ENCODE measurements around the gene KRTAP4-16.
"Not testable (repeated sequence)": the region's sequence is repeated elsewhere in the genome, so short reads cannot be mapped to it uniquely, and the experiment has no call there.

Gene KRTAP4-16

GRCh38 chr17:41098042-41098441, 4.0 kb downstream of the KRTAP4-16 start, which contains the start of gene KRTAP4-8:
Gene KRTAP4-8, minus strand, starts transcription at chr17:41098142. Its CDS starts 58 bp downstream, at chr17:41098084.
- no peak within 1 kb of the TSS for H3K27ac ChIP-seq (ENCODE audit: low read depth, low read length)
- H2BK5ac ChIP-seq (ENCODE audit: low read length), result no peak within 1 kb of the TSS
- no peak within 1 kb of the TSS for H2AK5ac ChIP-seq (ENCODE audit: low read length)
- no peak for DNase-seq
- H3K4ac ChIP-seq (ENCODE audit: low read depth, low read length), result no peak within 1 kb of the TSS
- H3K56ac ChIP-seq (ENCODE audit: low read length), result no peak within 1 kb of the TSS
- H4K8ac ChIP-seq (ENCODE audit: low read depth, low read length), result no peak within 1 kb of the TSS
- no peak within 1 kb of the TSS for H2BK15ac ChIP-seq (replicated peaks; ENCODE audit: low read depth)
- WGBS (ENCODE audit: extremely low coverage, insufficient coverage, low lambda C conversion rate), result no CpG with 5 or more reads among the region's 4 CpGs
- no peak within 1 kb of the TSS for H3K9ac ChIP-seq (ENCODE audit: low read length)
- no peak within 1 kb of the TSS for H4K5ac ChIP-seq (ENCODE audit: low read length)
- no peak within 1 kb of the TSS for H3K23ac ChIP-seq (ENCODE audit: low read length)
- H3K18ac ChIP-seq (ENCODE audit: low read length), result no peak within 1 kb of the TSS
- no peaks in the 10 kb centered on the region for H3K79me2 ChIP-seq (ENCODE audit: control insufficient read depth, insufficient read depth, low read length)
- H3K4me3 ChIP-seq (ENCODE audit: low read length), result no peak within 1 kb of the TSS
- H2BK120ac ChIP-seq (ENCODE audit: low read depth, low read length), result no peak within 1 kb of the TSS
- H3K4me1 ChIP-seq (ENCODE audit: control insufficient read depth, low read depth, low read length), result no peaks in the 10 kb centered on the region
- no peaks in the 10 kb centered on the region for H3K36me3 ChIP-seq (ENCODE audit: control insufficient read depth, insufficient read depth, low read length)
- no peaks in the 10 kb centered on the region for H3K27me3 ChIP-seq (ENCODE audit: insufficient read depth, low read length, poor library complexity)
- H3K79me1 ChIP-seq (ENCODE audit: low read length), result no peaks in the 10 kb centered on the region
- H3K4me2 ChIP-seq (ENCODE audit: low read length), result no peak within 1 kb of the TSS

- Histone ChIP-seq H3K79me2 (ENCODE audit: control insufficient read depth, insufficient read depth, low read length) (no peaks in the 10 kb centered on the region), H3K4me2 (ENCODE audit: low read length) (no peak overlapping the region), H3K4ac (ENCODE audit: low read depth, low read length) (no peak overlapping the region), H3K9ac (ENCODE audit: low read length) (no peak overlapping the region), H3K4me3 (ENCODE audit: low read length) (no peak overlapping the region), H3K36me3 (ENCODE audit: control insufficient read depth, insufficient read depth, low read length) (no peaks in the 10 kb centered on the region), H3K56ac (ENCODE audit: low read length) (no peak overlapping the region), H2BK120ac (ENCODE audit: low read depth, low read length) (no peak overlapping the region), H3K18ac (ENCODE audit: low read length) (no peak overlapping the region), H2BK15ac (replicated peaks; ENCODE audit: low read depth) (no peak overlapping the region), H2BK5ac (ENCODE audit: low read length) (no peak overlapping the region), H3K27ac (ENCODE audit: low read depth, low read length) (no peak overlapping the region), H3K79me1 (ENCODE audit: low read length) (no peaks in the 10 kb centered on the region), H4K5ac (ENCODE audit: low read length) (no peak overlapping the region), H3K23ac (ENCODE audit: low read length) (no peak overlapping the region), H2AK5ac (ENCODE audit: low read length) (no peak overlapping the region), H4K8ac (ENCODE audit: low read depth, low read length) (no peak overlapping the region), H3K27me3 (ENCODE audit: insufficient read depth, low read length, poor library complexity) (no peaks in the 10 kb centered on the region), H3K4me1 (ENCODE audit: control insufficient read depth, low read depth, low read length) (no peaks in the 10 kb centered on the region)
- WGBS (ENCODE audit: extremely low coverage, insufficient coverage, low lambda C conversion rate), result no CpG with 5 or more reads among the region's 7 CpGs
- no peak for DNase-seq
Measured at GRCh38 chr17:41096055-41096454, 6.0 kb downstream of the KRTAP4-16 start.

GRCh38 chr17:41088760-41089352, 13.2 kb downstream of the KRTAP4-16 start:
- H3K27me3 ChIP-seq (ENCODE audit: insufficient read depth, low read length, poor library complexity); H2AK5ac ChIP-seq (ENCODE audit: low read length); H4K8ac ChIP-seq (ENCODE audit: low read depth, low read length); H3K56ac ChIP-seq (ENCODE audit: low read length); H2BK15ac ChIP-seq (replicated peaks; ENCODE audit: low read depth); H3K4ac ChIP-seq (ENCODE audit: low read depth, low read length); H3K9ac ChIP-seq (ENCODE audit: low read length); H3K4me1 ChIP-seq (ENCODE audit: control insufficient read depth, low read depth, low read length); H3K4me2 ChIP-seq (ENCODE audit: low read length); H2BK120ac ChIP-seq (ENCODE audit: low read depth, low read length); H3K79me1 ChIP-seq (ENCODE audit: low read length); H3K36me3 ChIP-seq (ENCODE audit: control insufficient read depth, insufficient read depth, low read length); H3K18ac ChIP-seq (ENCODE audit: low read length); H4K5ac ChIP-seq (ENCODE audit: low read length); H2BK5ac ChIP-seq (ENCODE audit: low read length); H3K4me3 ChIP-seq (ENCODE audit: low read length); H3K23ac ChIP-seq (ENCODE audit: low read length); H3K27ac ChIP-seq (ENCODE audit: low read depth, low read length); DNase-seq; H3K79me2 ChIP-seq (ENCODE audit: control insufficient read depth, insufficient read depth, low read length): not testable (repeated sequence)
- WGBS (ENCODE audit: extremely low coverage, insufficient coverage, low lambda C conversion rate), result no CpG with 5 or more reads among the region's 4 CpGs

GRCh38 chr17:41084100-41084856, 17.7 kb downstream of the KRTAP4-16 start, which contains the start of gene KRTAP4-7:
Gene KRTAP4-7, plus strand, starts transcription at chr17:41084150. Its CDS starts 57 bp downstream, at chr17:41084207.
- H3K56ac ChIP-seq (ENCODE audit: low read length); H2BK120ac ChIP-seq (ENCODE audit: low read depth, low read length); H3K79me2 ChIP-seq (ENCODE audit: control insufficient read depth, insufficient read depth, low read length); H3K23ac ChIP-seq (ENCODE audit: low read length); H3K4ac ChIP-seq (ENCODE audit: low read depth, low read length); DNase-seq; H3K36me3 ChIP-seq (ENCODE audit: control insufficient read depth, insufficient read depth, low read length); H3K9ac ChIP-seq (ENCODE audit: low read length); H2AK5ac ChIP-seq (ENCODE audit: low read length); H3K18ac ChIP-seq (ENCODE audit: low read length); H3K27ac ChIP-seq (ENCODE audit: low read depth, low read length); H4K5ac ChIP-seq (ENCODE audit: low read length); H4K8ac ChIP-seq (ENCODE audit: low read depth, low read length); H2BK15ac ChIP-seq (replicated peaks; ENCODE audit: low read depth); H3K27me3 ChIP-seq (ENCODE audit: insufficient read depth, low read length, poor library complexity); H3K79me1 ChIP-seq (ENCODE audit: low read length); H3K4me3 ChIP-seq (ENCODE audit: low read length); H3K4me1 ChIP-seq (ENCODE audit: control insufficient read depth, low read depth, low read length); H3K4me2 ChIP-seq (ENCODE audit: low read length); H2BK5ac ChIP-seq (ENCODE audit: low read length): not testable (repeated sequence)
- no CpG with 5 or more reads among the region's 14 CpGs for WGBS (ENCODE audit: extremely low coverage, insufficient coverage, low lambda C conversion rate)

GRCh38 chr17:41083427-41083826, 18.6 kb downstream of the KRTAP4-16 start:
- not testable (repeated sequence) for H4K5ac ChIP-seq (ENCODE audit: low read length); H3K9ac ChIP-seq (ENCODE audit: low read length); H2BK5ac ChIP-seq (ENCODE audit: low read length); H2BK120ac ChIP-seq (ENCODE audit: low read depth, low read length); H4K8ac ChIP-seq (ENCODE audit: low read depth, low read length); DNase-seq; H3K4me2 ChIP-seq (ENCODE audit: low read length); H3K23ac ChIP-seq (ENCODE audit: low read length); H2BK15ac ChIP-seq (replicated peaks; ENCODE audit: low read depth); H3K36me3 ChIP-seq (ENCODE audit: control insufficient read depth, insufficient read depth, low read length); H3K27ac ChIP-seq (ENCODE audit: low read depth, low read length); H3K4ac ChIP-seq (ENCODE audit: low read depth, low read length); H3K79me2 ChIP-seq (ENCODE audit: control insufficient read depth, insufficient read depth, low read length); H3K79me1 ChIP-seq (ENCODE audit: low read length); H3K27me3 ChIP-seq (ENCODE audit: insufficient read depth, low read length, poor library complexity); H2AK5ac ChIP-seq (ENCODE audit: low read length); H3K18ac ChIP-seq (ENCODE audit: low read length); H3K4me1 ChIP-seq (ENCODE audit: control insufficient read depth, low read depth, low read length); H3K56ac ChIP-seq (ENCODE audit: low read length); H3K4me3 ChIP-seq (ENCODE audit: low read length)
- no CpG with 5 or more reads among the region's 2 CpGs for WGBS (ENCODE audit: extremely low coverage, insufficient coverage, low lambda C conversion rate)

Measured in mesendoderm (in vitro differentiated cells).